ENCODE data around the gene FARSA.

The FARSA gene

GRCh38 chr19:12948612-12949362, 15.3 kb upstream of the FARSA start:
- ChIA-PET POLR2A (ENCODE audit: low non-redundant PET) (no interaction called here), CTCF (no interaction called here)
- H3K27ac ChIP-seq: peak overlapping the region; percentile 80
- no peak for TF ChIP-seq CTCF (conservative IDR thresholded peaks at IDR 0.05; ENCODE audit: low read depth)
- no peak for DNase-seq (ENCODE audit: low spot score)

GRCh38 chr19:12947702-12948611, 14.4 kb upstream of the FARSA start:
- CTCF ChIA-PET: no interaction called here
- no peak for DNase-seq (ENCODE audit: low spot score)
- TF ChIP-seq CTCF (conservative IDR thresholded peaks at IDR 0.05; ENCODE audit: low read depth): no peak
- peak overlapping the region; percentile 80 for H3K27ac ChIP-seq
- POLR2A ChIA-PET (ENCODE audit: low non-redundant PET): no interaction called here

- no peak for TF ChIP-seq CTCF (conservative IDR thresholded peaks at IDR 0.05; ENCODE audit: low read depth)
- peak overlapping the region; percentile 96 for H3K27ac ChIP-seq
- POLR2A ChIA-PET (ENCODE audit: low non-redundant PET): interaction anchor here (0.6 to 0.7 kb wide), 3 partner anchors 9 to 199 kb away, joined by 3 read pairs; partner anchors contain the start of gene CALR
- no peak for DNase-seq (ENCODE audit: low spot score)
- CTCF ChIA-PET: interaction anchor here (1.3 kb wide), 1 partner anchor 19 kb away, joined by 4 read pairs; no protein-coding TSS in a partner anchor
These were observed 13.4 kb upstream of the FARSA start for GRCh38 chr19:12946731-12947496.

GRCh38 chr19:12946092-12946721, 12.7 kb upstream of the FARSA start:
- peak; percentile 81 for DNase-seq (ENCODE audit: low spot score)
- peak overlapping the region; percentile 96 for H3K27ac ChIP-seq
- ChIA-PET CTCF (interaction anchor here (0.6 to 1.3 kb wide), 2 partner anchors 19 to 1346 kb away, joined by 3 to 4 read pairs; no protein-coding TSS in a partner anchor), POLR2A (ENCODE audit: low non-redundant PET) (interaction anchor here (0.6 to 0.7 kb wide), 3 partner anchors 8 to 200 kb away, joined by 3 read pairs; partner anchors contain the start of gene CALR)
- TF ChIP-seq CTCF (conservative IDR thresholded peaks at IDR 0.05; ENCODE audit: low read depth): no peak

- no peak for TF ChIP-seq CTCF (conservative IDR thresholded peaks at IDR 0.05; ENCODE audit: low read depth)
- ChIA-PET POLR2A (ENCODE audit: low non-redundant PET) (no interaction called here), CTCF (interaction anchor here (0.6 to 1.3 kb wide), 2 partner anchors 20 to 1346 kb away, joined by 3 to 4 read pairs; no protein-coding TSS in a partner anchor)
- peak; percentile 96 for DNase-seq (ENCODE audit: low spot score)
- H3K27ac ChIP-seq: peak within 1 kb of the TSS; percentile 96
These were observed 12.1 kb upstream of the FARSA start, which contains the start of gene RAD23A for GRCh38 chr19:12945479-12946091. Gene RAD23A (plus strand): TSS chr19:12945862. CDS start chr19:12945949, 87 bp downstream.
